Stimulated activated naive CD8-positive, alpha-beta T cell treated with anti-CD3 and anti-CD28 coated beads, Interleukin-15, Interleukin-2, amounts not matched to agents 100 ng/mL and 50 ng/mL, for 24 hours (primary cell): ENCODE data around the gene CHST13.

Source experiments
- H3K27ac Mint-ChIP-seq: one replicate; pipeline ENCODE4 v1.8.0; 2021; ENCODE audit warnings: mild to moderate bottlenecking, mixed read lengths
- H3K27me3 Mint-ChIP-seq: one replicate; pipeline ENCODE4 v1.8.0; 2021; ENCODE audit warnings: mixed read lengths
- H3K36me3 Mint-ChIP-seq: one replicate; pipeline ENCODE4 v1.8.0; 2021; ENCODE audit warnings: low read depth, mixed read lengths
- H3K4me1 Mint-ChIP-seq: one replicate; pipeline ENCODE4 v1.8.0; 2021; ENCODE audit warnings: low read depth, mixed read lengths
- H3K4me3 Mint-ChIP-seq: one replicate; pipeline ENCODE4 v1.8.0; 2021; ENCODE audit warnings: mild to moderate bottlenecking, mixed read lengths
- H3K9me3 Mint-ChIP-seq: one replicate; pipeline ENCODE4 v1.8.0; 2021; ENCODE audit warnings: mixed read lengths

CHST13 gene

DNA sequence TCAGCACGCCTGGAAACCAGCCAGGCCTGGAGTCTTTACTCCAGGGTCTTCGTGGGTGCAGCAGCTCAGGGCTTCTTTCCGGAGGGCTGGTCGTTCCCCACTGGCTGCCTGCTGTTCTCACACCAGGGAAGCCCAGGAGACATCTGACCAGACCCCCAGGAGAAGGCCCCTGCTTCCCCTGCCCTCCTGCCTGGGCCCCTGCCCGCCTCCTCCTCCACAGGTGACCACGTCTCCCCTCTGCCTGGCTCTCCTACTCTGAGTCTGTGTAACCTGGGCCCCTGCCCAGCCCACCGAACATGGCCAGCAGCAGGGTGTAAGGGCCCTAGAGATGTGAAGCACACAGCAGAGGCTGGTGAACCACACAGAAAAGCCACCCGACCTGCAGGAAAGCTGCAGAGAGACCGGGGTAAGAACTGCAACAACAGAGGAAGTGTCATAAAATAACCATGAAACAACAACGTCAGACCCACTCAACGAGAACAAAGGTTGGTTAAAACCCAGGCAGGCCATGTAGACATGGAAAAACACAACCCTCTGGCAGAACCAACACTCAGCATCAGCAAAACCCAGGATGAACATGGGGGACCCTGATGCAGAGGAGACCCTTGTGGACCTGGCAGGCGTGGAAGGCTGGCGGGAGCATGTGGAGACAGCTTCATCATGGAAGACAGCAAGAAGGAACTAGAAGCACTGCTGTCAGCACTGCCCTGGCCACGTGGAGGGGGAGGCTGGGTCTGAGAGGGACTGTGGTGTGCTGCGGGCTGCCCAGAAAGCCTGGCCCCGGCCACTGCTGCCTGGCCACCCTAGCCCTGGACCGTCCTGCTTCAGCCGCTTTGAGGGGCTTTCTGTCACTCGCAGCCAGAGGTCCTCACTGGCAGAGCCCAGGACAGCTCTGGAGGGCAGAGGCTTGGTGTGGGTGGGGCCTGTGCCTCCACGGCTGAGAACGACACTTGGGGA is 26.8 kb upstream of the CHST13 start:
- H3K4me1 Mint-ChIP-seq, result peaks cover 6% of the 10 kb centered on the region
- no peak overlapping the region for H3K4me3 Mint-ChIP-seq
- no peaks in the 10 kb centered on the region for H3K9me3 Mint-ChIP-seq
- H3K27me3 Mint-ChIP-seq, result no peaks in the 10 kb centered on the region
- H3K36me3 Mint-ChIP-seq, result no peaks in the 10 kb centered on the region
- H3K27ac Mint-ChIP-seq, result no peak overlapping the region

DNA sequence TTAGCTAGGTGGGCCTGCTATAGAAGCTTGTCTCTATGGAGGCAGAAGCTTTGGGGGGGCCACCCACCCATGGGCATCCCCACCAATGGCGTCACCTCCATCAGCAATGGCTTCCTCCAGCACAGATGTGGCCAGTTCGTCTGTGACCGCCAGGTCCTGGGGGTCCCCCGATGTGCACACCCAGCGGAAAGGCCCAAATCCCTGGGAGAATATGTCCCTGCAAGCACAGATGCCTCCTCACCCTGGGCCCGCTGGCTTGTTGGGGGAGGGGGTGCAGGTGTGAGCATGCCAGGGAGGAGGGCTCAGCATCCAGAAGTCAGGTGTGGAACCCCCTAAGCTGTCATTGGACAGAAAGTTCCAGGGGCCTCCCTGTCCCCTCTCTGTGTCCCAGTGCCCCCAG is 26.0 kb upstream of the CHST13 start:
- no peaks in the 10 kb centered on the region for H3K36me3 Mint-ChIP-seq
- no peak overlapping the region for H3K4me3 Mint-ChIP-seq
- peaks cover 6% of the 10 kb centered on the region for H3K4me1 Mint-ChIP-seq
- H3K9me3 Mint-ChIP-seq, result no peaks in the 10 kb centered on the region
- no peaks in the 10 kb centered on the region for H3K27me3 Mint-ChIP-seq
- no peak overlapping the region for H3K27ac Mint-ChIP-seq

DNA sequence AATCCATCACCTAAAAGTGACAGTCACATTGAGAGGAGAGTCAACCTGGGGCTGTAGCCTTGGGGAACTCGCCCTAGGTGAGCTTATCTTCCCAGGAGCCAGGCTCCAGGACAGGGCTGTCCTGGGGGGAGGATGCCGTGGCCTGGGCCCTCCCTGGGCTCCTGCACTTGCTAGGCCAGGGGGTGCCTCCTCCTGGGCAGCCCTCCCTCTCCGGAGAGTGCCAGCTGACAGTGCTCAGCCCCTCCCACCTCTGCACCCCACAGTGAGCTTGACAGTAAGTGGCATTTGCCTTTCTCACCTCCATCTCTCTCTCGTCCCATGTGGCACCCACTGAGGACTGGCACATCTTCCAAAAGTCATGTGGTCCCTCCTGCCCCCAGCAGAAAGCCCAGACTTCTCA is 25.5 kb upstream of the CHST13 start:
- H3K27me3 Mint-ChIP-seq, result no peaks in the 10 kb centered on the region
- H3K9me3 Mint-ChIP-seq, result no peaks in the 10 kb centered on the region
- no peak overlapping the region for H3K27ac Mint-ChIP-seq
- H3K4me3 Mint-ChIP-seq, result no peak overlapping the region
- peaks cover 4% of the 10 kb centered on the region for H3K4me1 Mint-ChIP-seq
- no peaks in the 10 kb centered on the region for H3K36me3 Mint-ChIP-seq

DNA sequence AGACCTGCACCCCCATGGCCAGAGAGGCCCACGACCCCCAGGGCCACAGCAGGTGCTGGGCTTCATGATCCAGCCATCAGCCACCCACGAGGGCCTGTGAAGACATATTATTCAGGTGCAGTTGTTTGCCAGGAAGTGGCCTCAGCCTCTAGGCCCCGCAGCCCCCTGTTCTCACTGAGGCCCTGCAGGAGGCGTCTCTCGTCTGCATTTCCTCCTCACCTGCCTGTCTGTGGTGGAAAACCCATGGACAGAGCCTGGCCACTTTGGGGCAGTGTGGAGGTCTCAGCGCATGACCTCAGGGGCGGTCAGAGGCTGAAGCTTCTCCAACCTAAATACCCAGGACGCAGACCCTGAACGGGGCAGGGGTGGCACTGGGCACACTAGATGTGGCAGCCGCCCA is 25.0 kb upstream of the CHST13 start:
- H3K4me3 Mint-ChIP-seq, result no peak overlapping the region
- H3K27me3 Mint-ChIP-seq, result no peaks in the 10 kb centered on the region
- no peaks in the 10 kb centered on the region for H3K9me3 Mint-ChIP-seq
- H3K4me1 Mint-ChIP-seq, result peaks cover 3% of the 10 kb centered on the region
- no peak overlapping the region for H3K27ac Mint-ChIP-seq
- H3K36me3 Mint-ChIP-seq, result no peaks in the 10 kb centered on the region

DNA sequence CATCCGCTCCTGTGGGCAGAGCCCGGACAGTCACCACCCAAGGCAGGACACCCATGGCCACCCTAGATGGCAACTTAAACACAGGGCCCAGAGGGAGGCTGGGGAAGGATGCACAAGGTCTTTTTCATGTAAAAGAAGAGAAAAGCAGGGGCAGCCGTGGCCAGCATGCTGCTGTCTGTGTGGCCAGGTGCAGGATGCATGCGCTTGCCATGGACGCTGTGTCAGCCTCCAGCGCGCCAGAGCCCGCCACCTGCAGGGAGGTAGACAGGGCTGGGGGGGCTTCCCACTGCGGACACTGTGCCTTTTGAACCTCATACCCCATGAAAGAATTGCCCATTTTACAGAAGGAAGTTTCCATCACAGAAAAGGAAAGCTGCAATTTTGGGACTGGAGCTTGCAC is 24.6 kb upstream of the CHST13 start:
- Mint-ChIP-seq H3K9me3 (no peaks in the 10 kb centered on the region), H3K4me1 (peaks cover 3% of the 10 kb centered on the region), H3K27me3 (no peaks in the 10 kb centered on the region), H3K36me3 (no peaks in the 10 kb centered on the region), H3K27ac (no peak overlapping the region), H3K4me3 (no peak overlapping the region)

DNA sequence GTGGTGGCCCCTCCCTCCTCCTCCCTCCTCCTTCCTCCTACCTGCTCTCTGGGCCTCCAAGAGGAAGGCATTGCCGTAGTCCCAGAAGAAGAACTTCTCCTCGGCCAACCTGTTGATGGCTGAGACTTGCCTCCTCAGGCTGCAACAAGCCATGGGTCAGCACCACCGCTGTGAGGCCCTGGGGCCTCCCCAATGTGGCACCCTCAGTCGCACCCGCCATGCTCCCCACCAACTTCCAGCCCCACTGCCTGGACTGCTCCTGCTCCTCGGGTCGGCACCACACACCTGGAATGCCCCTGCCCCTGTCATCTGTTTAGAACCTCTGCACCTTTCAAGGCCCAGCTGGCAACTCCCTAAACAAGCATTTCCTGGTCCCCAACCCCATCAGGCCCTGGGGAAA is 23.9 kb upstream of the CHST13 start:
- Mint-ChIP-seq H3K27me3 (no peaks in the 10 kb centered on the region), H3K4me3 (no peak overlapping the region), H3K4me1 (peaks cover 3% of the 10 kb centered on the region), H3K27ac (no peak overlapping the region), H3K9me3 (no peaks in the 10 kb centered on the region), H3K36me3 (no peaks in the 10 kb centered on the region)

DNA sequence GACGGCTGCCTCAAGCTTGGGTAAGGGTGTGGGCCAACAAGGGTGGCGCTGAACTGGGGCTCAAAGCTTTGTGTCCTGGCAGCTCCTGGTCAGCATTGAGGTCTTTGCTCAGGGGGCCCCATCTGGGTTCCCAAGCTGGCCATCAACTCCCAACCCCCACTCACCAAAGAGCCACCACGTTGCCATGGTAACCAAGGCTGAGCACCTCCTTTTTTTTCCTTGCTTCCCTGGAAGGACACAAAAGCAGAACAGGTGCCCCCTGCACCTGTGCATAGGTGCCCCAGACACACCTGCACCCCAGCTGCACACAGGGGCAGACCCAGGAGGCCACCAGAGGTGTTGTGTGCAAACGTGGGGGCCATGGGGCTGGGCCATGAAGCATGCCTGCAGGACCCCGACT is 22.9 kb upstream of the CHST13 start:
- Mint-ChIP-seq H3K4me1 (peaks cover 3% of the 10 kb centered on the region), H3K27ac (no peak overlapping the region), H3K36me3 (no peaks in the 10 kb centered on the region)

DNA sequence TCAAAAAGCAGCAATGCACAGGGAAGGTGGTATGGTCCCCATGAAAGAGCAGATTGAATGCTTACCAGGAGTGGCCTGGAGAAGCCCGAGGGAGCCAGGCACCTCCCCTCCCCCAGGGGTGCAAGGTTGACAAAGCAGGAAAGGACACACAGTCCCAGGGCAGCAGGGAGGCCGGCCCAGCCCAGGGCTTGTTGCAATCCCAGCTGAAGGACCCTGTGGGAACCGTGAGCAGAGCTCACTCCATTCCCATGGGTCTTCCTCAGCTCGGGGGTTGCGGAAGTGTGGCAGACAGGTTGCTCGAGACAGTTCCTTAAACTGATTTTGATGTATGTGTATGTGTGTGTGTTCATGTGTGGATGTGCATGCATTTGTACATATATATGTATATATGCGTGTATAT is 22.2 kb upstream of the CHST13 start:
- Mint-ChIP-seq H3K4me1 (peaks cover 3% of the 10 kb centered on the region), H3K36me3 (no peaks in the 10 kb centered on the region), H3K27me3 (peaks cover 4% of the 10 kb centered on the region), H3K4me3 (no peak overlapping the region), H3K9me3 (no peaks in the 10 kb centered on the region), H3K27ac (no peak overlapping the region)

More for the DNA sequence above, 22.9 kb upstream of the CHST13 start:
- no peaks in the 10 kb centered on the region for H3K9me3 Mint-ChIP-seq
- H3K4me3 Mint-ChIP-seq, result no peak overlapping the region
- H3K27me3 Mint-ChIP-seq, result peaks cover 1% of the 10 kb centered on the region

DNA sequence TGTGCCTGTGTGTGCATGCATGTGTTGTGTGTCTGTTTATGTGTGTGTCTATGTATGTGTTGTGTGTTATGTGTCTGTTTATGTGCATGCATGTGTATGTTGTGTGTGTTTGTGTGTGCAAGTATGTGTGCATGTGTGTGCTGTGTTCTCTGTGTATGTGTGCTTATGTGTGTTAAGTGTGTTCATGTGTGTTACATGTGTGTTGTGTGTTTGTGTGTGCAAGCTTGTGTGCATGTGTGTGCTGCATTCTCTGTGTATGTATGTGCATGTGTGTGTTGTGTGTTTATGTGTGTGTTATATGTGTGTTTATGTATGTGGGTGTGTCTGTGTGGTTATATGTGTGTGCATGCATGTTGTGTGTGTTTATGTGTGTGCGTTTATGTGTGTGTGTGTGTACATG is 21.3 kb upstream of the CHST13 start:
- no peak overlapping the region for H3K4me3 Mint-ChIP-seq
- peaks cover 3% of the 10 kb centered on the region for H3K4me1 Mint-ChIP-seq
- H3K9me3 Mint-ChIP-seq, result no peaks in the 10 kb centered on the region
- H3K27ac Mint-ChIP-seq, result no peak overlapping the region
- no peaks in the 10 kb centered on the region for H3K36me3 Mint-ChIP-seq
- peaks cover 4% of the 10 kb centered on the region for H3K27me3 Mint-ChIP-seq

DNA sequence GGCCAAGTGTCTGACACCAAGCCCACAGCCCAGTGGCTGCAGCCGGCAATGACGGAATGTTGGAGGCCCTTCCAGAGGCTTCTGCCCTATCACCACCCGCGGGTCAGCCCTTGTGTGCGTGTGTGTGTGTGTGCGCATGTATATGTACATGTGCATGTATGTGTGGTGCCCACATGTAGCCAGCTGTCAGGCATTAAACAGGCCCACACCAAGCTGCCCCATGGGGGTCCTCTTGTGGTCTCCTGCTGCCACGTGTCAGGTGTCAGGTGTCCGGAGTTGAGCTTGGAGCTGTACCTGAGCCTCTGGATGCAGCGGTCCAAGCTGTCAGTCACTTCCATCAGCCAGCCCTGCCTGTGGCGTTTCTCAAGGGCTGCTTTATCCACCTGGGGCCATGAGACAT is 20.3 kb upstream of the CHST13 start:
- Mint-ChIP-seq H3K36me3 (no peaks in the 10 kb centered on the region), H3K4me1 (peaks cover 1% of the 10 kb centered on the region), H3K27me3 (peaks cover 4% of the 10 kb centered on the region), H3K9me3 (no peaks in the 10 kb centered on the region), H3K4me3 (no peak overlapping the region), H3K27ac (no peak overlapping the region)

DNA sequence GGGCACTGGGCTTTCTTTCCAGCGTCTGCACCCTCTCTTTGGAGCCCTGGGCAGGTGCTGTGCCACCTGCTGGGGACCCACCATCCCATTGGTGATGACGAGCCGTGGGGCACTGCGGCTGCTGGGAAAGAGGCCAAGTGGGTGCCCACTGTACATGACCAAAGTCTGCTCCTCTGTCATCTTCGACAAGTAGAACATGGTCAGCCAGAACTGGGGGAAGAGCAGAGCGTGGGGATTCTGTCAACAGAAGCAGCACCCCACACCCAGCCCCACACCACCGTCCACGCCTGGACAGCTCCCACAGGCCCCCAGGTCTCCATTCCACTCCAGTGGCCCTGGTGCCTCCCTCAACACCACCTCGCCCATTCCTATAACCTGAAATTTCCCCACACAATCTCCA is 16.1 kb upstream of the CHST13 start:
- Mint-ChIP-seq H3K27me3 (peaks cover 4% of the 10 kb centered on the region), H3K4me1 (no peaks in the 10 kb centered on the region), H3K27ac (no peak overlapping the region), H3K36me3 (no peaks in the 10 kb centered on the region), H3K4me3 (no peak overlapping the region), H3K9me3 (no peaks in the 10 kb centered on the region)

DNA sequence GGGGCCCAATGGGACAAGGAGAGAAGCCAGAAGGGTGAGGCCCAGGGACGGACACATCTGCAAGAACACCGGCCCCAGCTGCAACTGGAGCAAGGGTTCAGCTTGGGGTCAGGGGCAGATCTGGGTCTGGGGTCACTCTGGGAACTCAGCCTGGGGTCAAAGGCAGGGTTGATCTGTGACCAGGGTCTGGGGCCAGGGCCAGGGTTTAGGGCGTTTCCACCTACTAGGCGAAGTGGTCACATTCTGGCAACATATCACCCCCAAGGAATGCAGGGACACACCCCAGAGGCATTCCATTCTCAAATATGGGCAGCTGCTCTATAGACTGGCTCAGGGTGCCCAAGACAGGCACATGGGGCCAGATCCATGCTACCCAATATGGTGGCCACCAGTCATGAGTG is 15.4 kb upstream of the CHST13 start:
- Mint-ChIP-seq H3K4me1 (no peaks in the 10 kb centered on the region), H3K4me3 (no peak overlapping the region), H3K27me3 (peaks cover 4% of the 10 kb centered on the region), H3K9me3 (no peaks in the 10 kb centered on the region), H3K36me3 (no peaks in the 10 kb centered on the region), H3K27ac (no peak overlapping the region)

DNA sequence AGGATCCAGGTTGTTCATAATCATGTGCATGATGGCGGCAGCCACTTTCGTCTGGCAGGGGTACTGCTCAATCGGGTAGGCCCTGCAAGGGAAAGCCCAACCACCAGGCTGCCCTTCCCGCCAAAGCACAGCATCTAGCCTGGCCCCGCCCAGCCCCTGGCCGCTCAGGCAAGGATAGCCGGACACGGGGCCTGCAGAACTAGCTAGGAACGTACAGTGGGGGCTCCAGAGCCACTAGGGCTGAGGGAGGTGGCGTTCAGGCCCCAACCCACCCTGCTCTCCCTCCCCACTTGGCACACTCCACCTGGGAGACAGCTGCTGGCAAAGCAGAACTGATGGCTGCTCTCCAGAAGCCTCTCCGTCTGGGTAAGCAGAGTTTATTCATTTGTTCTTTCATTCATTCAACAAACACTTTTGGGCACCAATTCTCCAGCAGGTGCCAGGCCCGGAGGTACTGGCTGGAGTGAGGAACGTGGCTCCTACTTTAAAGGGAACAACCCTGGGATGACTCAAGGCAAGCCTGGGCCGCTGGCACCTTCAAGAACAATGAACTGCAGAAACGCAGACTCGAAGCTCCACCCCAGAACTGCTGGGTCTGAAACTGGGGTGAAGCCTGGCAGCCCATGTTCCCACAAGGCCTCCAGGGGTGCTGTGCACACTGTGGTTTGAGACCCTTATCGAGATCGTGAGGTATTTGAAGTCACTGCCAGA is 14.2 kb upstream of the CHST13 start:
- no peak overlapping the region for H3K4me3 Mint-ChIP-seq
- no peaks in the 10 kb centered on the region for H3K4me1 Mint-ChIP-seq
- H3K36me3 Mint-ChIP-seq, result no peaks in the 10 kb centered on the region
- H3K27ac Mint-ChIP-seq, result no peak overlapping the region
- H3K27me3 Mint-ChIP-seq, result peaks cover 4% of the 10 kb centered on the region
- no peaks in the 10 kb centered on the region for H3K9me3 Mint-ChIP-seq

DNA sequence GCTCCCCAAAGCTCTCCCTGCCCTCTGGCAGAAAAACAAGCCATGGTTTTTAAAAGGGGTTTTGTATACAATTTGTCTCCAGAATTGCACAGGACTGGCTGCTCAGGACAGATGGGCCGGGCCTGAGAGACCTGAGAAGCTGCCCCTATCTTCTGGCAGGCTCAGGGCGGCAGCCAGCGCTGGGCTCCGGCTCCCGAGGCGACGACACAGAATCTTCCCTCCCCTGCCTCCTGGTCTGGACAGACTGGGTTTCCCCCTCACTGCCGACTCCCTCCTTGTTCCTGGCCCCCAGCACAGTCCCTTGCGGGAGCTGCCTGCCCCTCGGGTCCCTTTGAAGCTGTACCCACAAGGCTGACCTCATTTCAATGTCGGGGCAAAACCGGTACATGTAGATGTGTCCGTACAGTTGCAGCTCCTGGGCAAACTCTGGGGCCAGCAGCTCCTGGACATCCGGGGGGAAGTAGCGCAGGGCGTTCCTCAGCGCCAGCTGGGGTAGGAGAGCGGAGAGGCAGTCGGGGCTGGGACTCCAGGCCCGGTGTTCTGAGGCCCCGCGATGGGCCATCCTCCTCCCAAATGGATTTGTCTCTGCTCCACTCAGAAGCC is 13.5 kb upstream of the CHST13 start:
- no peak overlapping the region for H3K4me3 Mint-ChIP-seq
- no peak overlapping the region for H3K27ac Mint-ChIP-seq

DNA sequence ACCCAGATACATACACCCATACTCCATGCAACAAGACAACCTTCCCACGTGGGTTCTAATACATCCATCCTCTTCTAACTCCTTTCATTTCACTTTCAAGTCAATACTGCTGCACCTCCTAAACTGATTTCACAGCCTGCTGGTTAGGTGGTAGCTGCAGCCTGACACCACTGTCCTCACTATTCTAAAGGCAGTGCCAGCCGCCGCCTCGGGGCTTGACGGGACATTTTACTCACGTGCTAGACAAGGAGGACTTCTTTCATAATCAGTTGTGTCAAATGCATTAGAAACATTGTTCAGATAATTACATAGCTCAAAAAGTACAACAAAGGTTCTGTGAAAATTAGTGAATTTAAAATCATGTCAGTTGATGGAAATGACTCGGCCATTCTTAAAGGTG is 12.7 kb upstream of the CHST13 start:
- peaks cover under 1% of the 10 kb centered on the region for H3K27me3 Mint-ChIP-seq
- H3K27ac Mint-ChIP-seq, result no peak overlapping the region
- no peaks in the 10 kb centered on the region for H3K4me1 Mint-ChIP-seq
- no peak overlapping the region for H3K4me3 Mint-ChIP-seq
- H3K36me3 Mint-ChIP-seq, result no peaks in the 10 kb centered on the region
- H3K9me3 Mint-ChIP-seq, result no peaks in the 10 kb centered on the region

More for the DNA sequence above, 13.5 kb upstream of the CHST13 start:
- Mint-ChIP-seq H3K27me3 (peaks cover 4% of the 10 kb centered on the region), H3K4me1 (no peaks in the 10 kb centered on the region), H3K9me3 (no peaks in the 10 kb centered on the region), H3K36me3 (no peaks in the 10 kb centered on the region)
